Breast epithelium (tissue), 3 donors: Measurements from ENCODE around the gene FAF1.

Experiments
- CTCF ChIP-seq, 3 donors: fragments of 450-650 bp; IDR thresholded peaks; one replicate each; pipeline ENCODE4 v1.5.1; 2016 to 2017; ENCODE audit warnings: antibody characterized with exemption in 3 of 3, mild to moderate bottlenecking in 3 of 3, moderate library complexity in 3 of 3
- POLR2A ChIP-seq: fragments of 450-650 bp; IDR thresholded peaks from one replicate; pipeline ENCODE4 v1.6.1; 2016; ENCODE audit warnings: antibody characterized with exemption, mild to moderate bottlenecking, moderate library complexity

GRCh38 chr1:50493710-50494109 is 466.4 kb downstream of the FAF1 start:
- TF ChIP-seq CTCF (IDR thresholded peaks at IDR 0.05) (no peak), POLR2A (no peak)
